Dermis blood vessel endothelial cell (primary cell): Measurements from ENCODE around the gene CYGB. TPM values are rescaled to one million over a fixed set of nuclear protein-coding genes. Genes with fewer than 3 reads are reported as not detected.

Experiments
- DNase-seq: peaks from one replicate; pipeline ENCODE4 v3.0.0; 2010
- total RNA-seq: library from RNA; depleted of rRNA; stranded (reverse); fragments of >200 nt; gene quantifications from 2 replicates; pipeline ENCODE4 v1.2.3, GENCODE V29; 2014

CYGB gene
- 1.6 and 4.4 TPM in 2 replicates for total RNA-seq

DNA sequence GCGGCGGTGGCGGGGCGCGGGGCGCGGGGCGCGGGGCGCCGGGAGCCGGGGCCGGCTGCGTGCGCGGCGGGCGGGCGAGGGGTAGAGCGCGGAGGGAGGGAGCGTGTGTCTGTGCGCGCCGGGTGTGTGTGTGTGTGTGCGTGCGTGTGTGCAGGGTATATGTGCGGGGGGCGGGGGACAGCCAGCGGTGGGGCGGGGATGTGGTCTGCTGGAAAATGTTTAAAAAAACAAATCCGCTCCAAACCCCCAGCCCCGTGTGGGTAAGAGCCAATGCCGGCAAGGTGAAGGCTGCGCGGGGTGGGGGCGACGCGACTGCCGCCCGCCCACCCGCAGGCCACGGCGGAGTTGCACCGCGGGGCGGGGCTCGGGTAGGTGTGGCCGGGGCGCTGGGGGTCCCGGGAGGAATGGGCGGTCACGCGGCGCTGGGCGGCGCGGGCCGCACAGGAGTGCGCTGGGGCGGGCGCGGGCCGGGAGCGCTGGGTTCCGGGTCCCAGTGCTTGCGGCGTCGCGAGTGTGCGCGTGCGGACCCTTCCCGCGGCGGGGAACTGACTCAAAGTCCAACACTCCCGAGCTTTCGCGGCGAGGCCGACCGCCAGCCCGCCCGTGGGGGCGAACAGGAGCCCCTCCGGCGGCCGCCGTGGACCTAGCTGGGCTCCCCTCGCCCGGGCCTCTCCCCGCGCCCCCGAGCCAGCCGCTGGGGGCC is at the start of gene CYGB:
Gene CYGB, minus strand, starts transcription at position 132 of the 703 bp plus-strand sequence. CDS start 167 bp downstream, outside the sequence.
- no peak for DNase-seq

DNA sequence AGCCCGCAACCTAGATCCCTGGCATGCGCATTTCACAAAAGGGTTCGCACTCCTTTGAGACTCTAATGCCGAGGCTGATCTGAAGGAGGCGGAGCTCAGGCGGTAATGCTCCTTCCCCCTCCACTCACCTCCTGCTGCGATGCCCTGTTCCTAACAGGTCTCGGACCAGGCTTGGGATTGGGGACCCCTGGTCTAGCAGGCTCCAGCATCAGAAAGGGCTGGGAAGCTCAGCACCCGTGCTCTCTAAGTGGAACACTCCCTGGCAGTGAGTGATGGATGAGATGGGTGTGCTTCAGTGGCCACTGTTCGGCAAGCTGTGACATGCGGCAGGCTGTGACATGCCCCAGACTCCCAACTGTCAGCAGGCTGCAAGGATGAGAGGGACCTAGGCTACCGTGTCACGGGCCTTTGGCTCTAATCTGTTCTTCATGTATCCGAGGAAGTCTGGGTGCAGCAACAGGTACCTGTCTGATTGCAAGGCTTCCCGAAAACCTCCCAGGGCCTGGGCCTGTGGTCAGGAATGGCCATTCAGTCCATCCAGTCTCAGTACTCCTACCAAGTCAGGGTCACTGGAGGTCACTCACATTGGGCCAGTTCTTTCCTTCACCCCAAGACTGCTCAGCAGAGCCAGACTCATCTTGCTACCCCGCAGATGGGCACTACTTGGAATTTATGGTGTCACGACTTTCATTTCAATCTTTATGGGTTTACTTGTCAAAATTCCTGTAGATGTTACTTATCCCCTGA is 49.4 kb upstream of the CYGB start:
- no peak for DNase-seq

DNA sequence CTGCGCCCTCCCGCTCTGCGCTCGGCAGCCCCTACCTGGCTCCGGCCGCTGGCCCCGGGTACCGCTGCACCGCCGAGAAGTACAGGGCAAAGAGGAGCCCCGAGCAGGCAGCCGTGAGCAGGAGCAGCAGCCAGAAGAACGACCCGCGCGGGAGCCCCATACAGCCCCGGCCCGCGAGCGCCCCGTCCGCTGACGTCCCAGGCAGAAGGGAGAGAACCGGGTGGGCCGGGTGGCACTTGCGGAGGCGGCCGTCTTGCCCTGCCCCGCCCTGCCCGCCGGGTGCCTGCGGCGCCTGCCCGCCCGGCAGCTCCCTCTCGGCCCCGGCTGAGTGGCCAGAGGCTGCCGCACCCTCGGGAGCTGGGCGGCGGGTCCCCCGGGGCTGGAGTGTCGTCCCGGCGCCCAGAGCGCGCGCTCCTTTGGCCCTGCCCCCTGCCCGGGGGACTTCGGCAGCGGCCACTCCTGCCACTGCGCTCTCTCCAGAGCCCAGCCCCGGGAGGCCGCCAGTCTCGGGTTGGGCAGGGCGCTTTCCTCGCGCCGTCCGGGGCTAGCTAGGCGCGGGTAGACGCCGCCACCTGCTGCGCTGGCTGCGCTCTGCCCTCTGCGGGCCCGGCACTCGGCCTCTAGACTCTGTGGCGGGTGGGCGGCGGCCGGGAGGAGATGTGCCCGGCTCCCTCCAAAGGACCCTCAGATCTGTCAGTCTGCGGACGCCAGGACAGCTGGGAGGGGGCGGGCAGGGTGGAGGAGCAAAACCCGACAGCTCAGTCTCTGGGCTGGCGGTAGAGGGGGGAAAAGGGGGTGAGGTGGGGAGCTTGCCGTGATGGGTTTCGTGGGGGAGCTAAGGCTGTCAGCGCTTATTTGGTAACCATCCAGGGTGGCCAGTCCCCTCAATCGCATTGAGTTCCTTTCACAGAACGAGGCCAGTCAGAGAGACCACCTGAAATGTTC is 48.4 kb upstream of the CYGB start, which contains the start of gene ST6GALNAC2:
Gene ST6GALNAC2, minus strand, starts transcription at position 212 of the 945 bp plus-strand sequence. Its CDS starts 52 bp downstream, at position 160.
- DNase-seq: peak; percentile 70

- DNase-seq: peak; percentile 23
These were observed 47.6 kb upstream of the CYGB start for GRCh38 chr17:76585033-76585648.

- no peak for DNase-seq
These were observed 47.0 kb upstream of the CYGB start for GRCh38 chr17:76584427-76585032.

DNA sequence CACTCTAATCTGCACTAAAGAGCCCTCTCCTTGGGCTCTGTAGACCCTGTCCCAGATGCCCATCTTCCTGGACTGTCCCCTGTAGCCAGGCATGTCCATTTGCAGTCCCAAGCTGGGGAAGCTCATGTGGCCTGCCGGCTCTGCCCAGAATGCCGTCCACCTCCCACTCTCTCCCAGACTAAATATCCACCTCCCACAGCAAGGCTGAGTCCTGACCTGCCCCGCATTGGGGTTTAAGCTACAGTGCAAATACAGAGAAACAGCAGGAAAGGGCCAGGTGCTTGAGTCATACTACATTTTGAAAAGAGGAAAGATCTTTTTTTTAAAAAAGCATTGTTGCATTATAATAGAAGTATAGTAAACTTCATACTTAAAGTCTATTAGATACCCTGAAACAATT is 45.2 kb upstream of the CYGB start:
- no peak for DNase-seq

- no peak for DNase-seq
These were observed 44.0 kb upstream of the CYGB start for GRCh38 chr17:76581515-76581914.

- no peak for DNase-seq
These were observed 41.8 kb upstream of the CYGB start for GRCh38 chr17:76579281-76579680.

- DNase-seq: no peak
These were observed 40.9 kb upstream of the CYGB start for GRCh38 chr17:76578376-76578775.

- DNase-seq: no peak
These were observed 40.4 kb upstream of the CYGB start for GRCh38 chr17:76577876-76578275.

- DNase-seq: no peak
These were observed 38.7 kb upstream of the CYGB start for GRCh38 chr17:76576189-76576588.

DNA sequence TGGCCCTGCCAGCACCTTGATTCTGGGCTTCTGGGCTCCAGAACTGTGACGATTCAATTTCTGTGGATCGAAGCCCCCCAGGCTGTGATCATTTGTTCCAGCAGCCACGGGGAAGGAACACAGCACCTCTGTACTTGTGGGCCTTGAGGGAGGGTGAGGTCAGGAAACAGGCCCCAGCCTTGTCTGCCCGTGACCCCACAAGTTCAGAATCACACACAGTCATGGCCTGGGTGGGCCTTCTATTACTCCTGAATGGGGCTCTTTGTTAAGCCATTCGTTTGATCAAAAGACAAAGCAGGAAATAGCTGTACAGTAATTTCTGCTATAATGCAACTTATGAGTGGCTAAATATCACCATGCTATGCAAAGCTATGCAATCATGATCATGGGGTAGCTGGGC is 38.1 kb upstream of the CYGB start:
- DNase-seq: no peak

GRCh38 chr17:76574166-76574565 is 36.7 kb upstream of the CYGB start:
- no peak for DNase-seq

DNA sequence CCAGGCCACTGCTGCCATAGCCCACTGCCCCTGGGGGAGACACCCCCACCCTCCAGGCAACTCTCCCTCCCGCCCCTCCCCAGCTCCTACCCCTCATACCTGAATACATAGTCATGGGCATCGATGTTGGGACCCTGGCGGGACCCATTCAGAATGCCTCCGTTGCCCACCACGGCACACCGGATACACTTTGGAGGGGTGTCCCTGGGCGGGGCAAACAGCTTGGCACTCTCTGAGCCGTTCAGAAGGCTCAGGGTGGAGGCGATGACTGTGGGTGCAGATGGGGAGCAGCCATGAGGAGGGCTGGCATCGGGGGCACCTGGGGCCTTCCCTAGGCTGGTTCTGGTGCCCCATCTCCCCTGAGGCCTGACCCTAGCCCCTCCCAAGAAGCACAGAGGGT is 35.6 kb upstream of the CYGB start:
- no peak for DNase-seq

DNA sequence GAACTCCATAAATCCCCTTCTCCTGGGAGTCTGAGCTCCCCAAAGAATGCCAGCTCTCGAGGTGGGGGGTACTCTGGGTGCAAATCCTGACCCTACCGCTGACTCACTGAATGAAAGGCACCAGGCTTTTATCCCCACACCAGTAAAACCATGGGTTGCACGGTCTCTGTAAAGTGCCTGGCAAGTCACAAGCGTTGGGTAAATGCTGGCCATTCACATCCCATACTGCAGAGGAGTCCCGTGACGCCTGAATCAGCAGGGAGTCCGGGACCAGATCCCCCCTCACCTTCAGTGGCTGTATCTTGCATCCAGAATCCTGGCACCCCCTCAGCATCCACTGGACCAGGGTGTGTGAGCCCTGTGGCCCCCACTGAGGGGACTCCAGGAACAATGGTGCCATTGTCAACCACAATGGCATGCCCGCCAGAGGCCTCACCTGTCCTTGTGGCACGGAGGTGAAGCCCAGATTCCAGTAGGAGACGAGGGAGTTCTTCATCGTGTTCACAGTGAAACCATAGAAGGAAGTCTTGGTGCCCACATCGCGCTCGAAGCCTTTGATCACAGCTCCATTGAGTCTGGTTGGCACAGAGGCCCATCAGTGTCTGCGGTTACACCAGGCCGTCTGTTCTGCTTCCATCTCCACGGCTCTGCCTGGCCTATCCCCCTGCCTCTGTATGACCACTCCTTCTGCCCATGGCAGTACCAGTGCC is 34.8 kb upstream of the CYGB start:
- DNase-seq: no peak

DNA sequence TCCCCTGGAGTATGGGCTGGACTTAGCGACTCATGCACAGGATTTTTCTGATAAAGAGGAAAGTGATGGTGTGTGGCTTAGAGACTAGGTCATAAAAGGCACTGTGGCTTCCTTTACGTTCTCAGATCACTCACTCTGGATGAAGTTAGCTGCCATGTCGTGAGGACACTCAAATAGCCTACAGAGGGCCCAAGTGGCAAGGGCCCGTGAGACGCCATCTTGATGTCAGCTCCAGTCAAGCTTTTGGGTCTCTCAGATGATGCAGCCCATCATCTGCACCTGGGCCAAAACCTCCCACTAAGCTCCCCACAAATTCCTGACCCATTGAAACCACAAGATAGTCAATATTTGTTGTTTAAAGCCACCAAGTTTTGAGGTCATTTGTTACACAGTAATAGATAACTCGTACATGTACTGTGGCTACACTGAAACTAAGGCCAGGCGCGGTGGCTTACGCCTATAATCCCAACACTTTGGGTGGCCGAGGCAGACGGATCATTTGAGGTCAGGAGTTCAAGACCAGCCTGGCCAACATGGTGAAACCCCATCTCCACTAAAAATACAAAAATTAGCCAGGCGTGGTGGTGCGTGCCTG is 33.5 kb upstream of the CYGB start:
- no peak for DNase-seq

DNA sequence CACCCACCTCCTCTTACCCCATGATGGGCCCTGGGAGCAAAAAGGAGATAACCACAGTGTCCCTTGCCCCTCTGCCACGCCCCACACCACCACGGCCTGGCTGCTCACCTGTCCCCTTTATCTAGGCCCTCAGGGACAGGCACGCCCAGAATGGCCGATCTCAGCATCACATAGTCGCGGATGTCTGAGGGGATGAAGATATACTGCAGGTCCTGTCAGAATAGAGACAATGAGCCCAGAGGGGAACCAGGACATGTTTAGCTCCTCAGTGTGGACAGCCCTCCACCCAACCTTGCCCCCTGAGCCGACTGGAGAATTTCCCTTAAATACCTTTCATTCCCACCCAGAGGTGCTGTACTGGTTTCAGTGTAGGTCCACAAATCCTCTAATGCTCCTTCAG is 32.9 kb upstream of the CYGB start:
- no peak for DNase-seq

DNA sequence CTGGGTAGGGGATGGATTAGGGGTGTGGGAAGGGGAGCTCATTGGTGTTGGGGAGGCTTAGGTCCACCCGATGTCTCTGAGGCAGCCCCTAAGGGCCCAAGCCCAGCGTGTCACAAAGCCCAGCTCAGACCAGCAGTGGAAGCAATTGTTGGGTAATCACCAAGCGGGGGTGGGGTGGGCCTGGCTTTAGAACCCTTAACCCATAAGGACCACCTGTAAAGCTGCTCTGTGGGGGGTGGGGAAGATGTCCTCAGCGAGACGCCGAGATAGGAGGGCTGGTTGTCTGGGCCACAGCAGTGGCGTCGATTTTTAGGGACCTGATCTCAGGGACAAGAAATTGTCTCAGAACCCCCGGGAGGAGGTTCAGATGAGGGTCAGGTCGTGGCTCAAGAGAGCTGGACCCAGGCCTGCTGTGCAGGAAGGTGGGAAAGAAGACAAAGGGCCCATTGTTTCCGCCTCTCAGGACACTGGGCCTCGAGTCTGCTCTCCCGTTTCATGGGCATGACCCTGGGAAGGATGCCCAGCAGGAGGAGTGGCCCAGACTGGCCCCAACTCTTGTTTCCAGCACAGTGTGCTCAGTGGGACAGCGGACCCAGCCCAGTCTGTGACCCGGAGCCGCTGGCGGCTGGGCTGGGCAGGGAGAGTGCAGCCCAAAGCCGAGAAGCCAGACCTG is 32.2 kb upstream of the CYGB start:
- DNase-seq: no peak

DNA sequence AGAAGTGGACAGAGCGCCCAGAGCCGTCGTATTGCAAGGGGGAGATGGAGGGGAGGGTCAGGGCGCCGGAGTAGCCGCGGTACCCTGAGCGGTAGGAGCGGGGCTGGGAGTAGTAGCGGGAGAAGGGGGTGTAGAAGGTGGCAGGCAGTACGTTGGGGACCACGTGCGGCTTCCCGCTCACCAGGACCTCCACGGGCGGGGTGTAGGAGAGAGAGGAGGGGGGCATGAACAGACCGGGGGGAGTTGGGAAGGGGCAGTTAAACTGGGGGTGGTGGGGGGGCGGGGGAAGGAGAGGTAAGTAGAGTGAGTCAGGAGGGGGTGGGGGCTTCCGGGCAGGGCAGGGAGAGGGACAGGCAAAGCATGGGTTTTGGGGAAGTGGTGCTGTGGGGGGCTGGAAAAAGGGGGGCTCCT is 31.3 kb upstream of the CYGB start:
- no peak for DNase-seq
